ENCODE data around the gene FANCM.
A peak's percentile ranks its signal among the peaks of the same experiment; 100 is the strongest.

Gene FANCM

GRCh38 chr14:45246691-45247090 is 111.0 kb downstream of the FANCM start:
- no peak for DNase-seq

GRCh38 chr14:45247427-45247826 is 111.7 kb downstream of the FANCM start:
- DNase-seq: no peak

- peak; percentile 18 for DNase-seq
Measured at GRCh38 chr14:45249856-45250575, 114.3 kb downstream of the FANCM start.

Measured in GDM1 (cell line).